ENCODE measurements around the gene AATK.

The AATK gene

DNA sequence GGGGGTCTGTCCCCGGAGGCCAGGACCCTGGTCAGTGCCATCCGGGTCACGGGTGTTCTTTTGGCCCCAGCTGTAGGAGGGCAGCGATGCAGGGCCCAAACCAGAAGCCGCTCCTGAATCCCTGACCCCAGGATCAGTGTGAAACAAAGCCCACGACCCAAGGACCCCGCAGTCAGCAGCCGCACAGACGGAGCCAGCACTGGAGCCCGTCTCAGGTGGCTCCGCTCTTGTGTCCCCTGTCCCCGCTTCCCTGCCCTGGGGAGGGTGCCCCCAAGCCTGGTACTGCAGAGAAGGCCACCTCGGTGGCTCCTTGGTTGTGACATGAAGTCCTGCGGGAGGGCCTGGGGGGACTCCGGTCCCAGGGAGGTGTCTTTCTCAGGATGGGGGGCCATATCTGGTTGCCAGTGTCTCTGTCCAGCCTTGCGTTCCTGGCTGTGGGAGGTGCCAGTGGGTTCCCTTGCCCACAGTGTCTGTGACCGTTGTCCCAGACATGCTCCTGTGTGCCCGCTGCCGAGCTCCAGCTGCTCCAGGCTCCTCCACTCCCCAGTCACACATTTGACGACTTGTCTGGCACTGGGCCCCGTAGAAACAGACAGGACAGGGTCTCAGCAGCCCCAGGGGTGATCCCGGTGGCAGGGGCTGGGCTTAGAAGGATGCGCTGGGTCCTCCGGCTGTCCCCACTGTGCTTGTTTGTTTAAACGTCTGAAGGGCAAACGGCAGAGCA, 97.4 kb downstream of the AATK start:
- no peak for DNase-seq

DNA sequence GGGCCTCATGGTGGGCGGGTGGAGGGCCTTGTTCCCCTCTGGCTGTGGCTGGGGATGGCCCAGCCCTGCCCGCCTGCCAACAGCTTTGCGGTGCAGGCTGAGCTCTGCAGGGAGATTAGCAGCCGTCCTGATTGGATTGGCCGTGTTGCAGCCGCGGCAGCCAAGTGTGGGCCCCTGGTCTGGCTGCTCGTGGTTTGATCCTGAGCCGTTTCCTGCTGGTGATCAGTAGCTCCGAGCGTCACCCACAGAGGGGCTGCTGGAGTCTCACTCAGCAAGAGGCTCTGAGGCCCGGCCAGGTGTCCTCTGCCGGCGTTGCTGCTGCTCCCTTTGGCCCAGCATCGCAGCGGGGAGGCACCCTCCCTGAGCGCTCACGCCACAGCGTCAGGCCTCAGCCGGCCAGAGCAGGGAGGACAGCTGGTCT, 98.6 kb downstream of the AATK start:
- no peak for DNase-seq

All from activated naive CD4-positive, alpha-beta T cell treated with Interleukin-2 at 50 U/mL for 16 hours (primary cell).